Gastroesophageal sphincter (tissue), 3 donors: ENCODE measurements around the gene RERE.

Source experiments
- CTCF ChIP-seq, 4 experiments: fragments of 200-600 bp in 2 of 4; fragments of 450-650 bp in 2 of 4; sonication (generic) in 1 of 4; IDR thresholded peaks; one replicate each; pipeline ENCODE4 v1.5.1; 2017 to 2019; ENCODE audit warnings: antibody characterized with exemption in 4 of 4, mild to moderate bottlenecking in 2 of 4, moderate library complexity in 2 of 4
- EP300 ChIP-seq: sonication (generic); formaldehyde crosslinking; IDR thresholded peaks from one replicate; pipeline ENCODE4 v1.6.1; 2017; ENCODE audit warnings: antibody characterized with exemption, mild to moderate bottlenecking
- POLR2A ChIP-seq, 2 donors: fragments of 450-650 bp; IDR thresholded peaks; one replicate each; pipeline ENCODE4 v1.6.1; 2017; ENCODE audit warnings: antibody characterized with exemption in 2 of 2, mild to moderate bottlenecking in 2 of 2, moderate library complexity in 1 of 2
- POLR2AphosphoS5 ChIP-seq: sonication (generic); formaldehyde crosslinking; IDR thresholded peaks from one replicate; pipeline ENCODE4 v1.6.1; 2017; ENCODE audit warnings: antibody characterized with exemption

- TF ChIP-seq POLR2AphosphoS5 (no peak), CTCF (IDR thresholded peaks at IDR 0.05) (no peak), POLR2A (IDR thresholded peaks at IDR 0.05) (no peak), EP300 (no peak)
Measured at GRCh38 chr1:8595332-8595731, 222.1 kb downstream of the RERE start.
